ENCODE measurements around the gene LRP1-AS. TPM values are rescaled to one million over a fixed set of nuclear protein-coding genes. Genes with fewer than 3 reads are reported as not detected.
A peak's percentile ranks its signal among the peaks of the same experiment; 100 is the strongest.

LRP1-AS gene
- polyA plus RNA-seq, 1 donor (not counting 4 experiments of a cell fraction or from before 2014, with no cell fraction given) = not detected

DNA sequence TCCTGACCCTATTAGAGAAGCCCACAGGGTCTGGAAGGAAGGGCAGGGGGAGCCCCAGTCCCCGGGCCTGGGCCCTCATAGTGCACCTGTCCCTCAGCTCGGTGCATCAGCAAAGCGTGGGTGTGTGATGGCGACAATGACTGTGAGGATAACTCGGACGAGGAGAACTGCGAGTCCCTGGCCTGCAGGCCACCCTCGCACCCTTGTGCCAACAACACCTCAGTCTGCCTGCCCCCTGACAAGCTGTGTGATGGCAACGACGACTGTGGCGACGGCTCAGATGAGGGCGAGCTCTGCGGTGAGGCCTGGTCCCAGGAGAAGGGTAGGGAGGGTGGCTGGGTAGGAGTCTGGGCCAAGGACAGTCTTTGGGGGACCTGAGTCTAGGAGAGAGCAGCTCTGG, 26.3 kb upstream of the LRP1-AS start:
- Histone ChIP-seq H3K36me3 (ENCODE audit: control insufficient read depth in 2 of 2, extremely low read depth in 1 of 2, insufficient read depth in 2 of 2, low read length in 2 of 2) (peaks cover 3 to 11% of the 10 kb centered on the region in 2 experiments), H2AFZ (ENCODE audit: control insufficient read depth, low read length) (no peak overlapping the region), H3K79me2 (ENCODE audit: control insufficient read depth, insufficient read depth, low read length) (no peaks in the 10 kb centered on the region), H3K4me1 (ENCODE audit: control insufficient read depth, extremely low read depth, insufficient read depth, low read length) (peaks cover 48% of the 10 kb centered on the region), H3K4me2 (ENCODE audit: control insufficient read depth, extremely low read depth, insufficient read depth, low read depth, low read length) (no peak overlapping the region), H3K9me1 (ENCODE audit: control insufficient read depth, extremely low read depth, insufficient read depth, low read length) (no peaks in the 10 kb centered on the region), H3K9me3 (ENCODE audit: control insufficient read depth, low read depth, low read length) (no peaks in the 10 kb centered on the region), H4K20me1 (ENCODE audit: control insufficient read depth, extremely low read depth, insufficient read depth, low read length) (no peaks in the 10 kb centered on the region), H3K4me3 (ENCODE audit: control insufficient read depth in 2 of 3, extremely low read depth in 1 of 3, insufficient read depth in 2 of 3, low read depth in 1 of 3, low read length in 3 of 3) (no peak overlapping the region), H3K27me3 (ENCODE audit: control insufficient read depth, extremely low read depth, insufficient read depth, low read length) (no peaks in the 10 kb centered on the region), H3K27ac (ENCODE audit: control insufficient read depth, insufficient read depth, low read length) (no peak overlapping the region), H3K9ac (ENCODE audit: control insufficient read depth, extremely low read depth, insufficient read depth, low read length) (no peak overlapping the region)
- dilution Hi-C loops (cut with MboI; ENCODE audit: extremely low pct_ligation_motif_present, low sequenced_read_pairs) = loop anchor here (5.0 kb wide), 1 partner anchor 41 kb away; no protein-coding TSS in a partner anchor
- no peak for FAIRE-seq
- no peak for DNase-seq (ENCODE audit: low read depth, low spot score)
- TF ChIP-seq EZH2 (IDR thresholded peaks at IDR 0.05; ENCODE audit: low read length) (no peak), CTCF (optimal IDR thresholded peaks at IDR 0.05 in 1 of 3, IDR thresholded peaks at IDR 0.05 in 1 of 3, conservative IDR thresholded peaks at IDR 0.05 in 1 of 3; ENCODE audit: extremely low read depth in 1 of 3, insufficient read depth in 2 of 3, low read length in 3 of 3) (no peak)

GRCh38 chr12:57173089-57173488, 25.7 kb upstream of the LRP1-AS start:
- Histone ChIP-seq H3K4me1 (ENCODE audit: control insufficient read depth, extremely low read depth, insufficient read depth, low read length) (peaks cover 48% of the 10 kb centered on the region), H3K27me3 (ENCODE audit: control insufficient read depth, extremely low read depth, insufficient read depth, low read length) (no peaks in the 10 kb centered on the region), H4K20me1 (ENCODE audit: control insufficient read depth, extremely low read depth, insufficient read depth, low read length) (no peaks in the 10 kb centered on the region), H3K27ac (ENCODE audit: control insufficient read depth, insufficient read depth, low read length) (no peak overlapping the region), H3K4me3 (ENCODE audit: control insufficient read depth in 2 of 3, extremely low read depth in 1 of 3, insufficient read depth in 2 of 3, low read depth in 1 of 3, low read length in 3 of 3) (no peak overlapping the region), H3K36me3 (ENCODE audit: control insufficient read depth in 2 of 2, extremely low read depth in 1 of 2, insufficient read depth in 2 of 2, low read length in 2 of 2) (peaks cover 3 to 16% of the 10 kb centered on the region in 2 experiments), H3K9me3 (ENCODE audit: control insufficient read depth, low read depth, low read length) (no peaks in the 10 kb centered on the region), H3K9me1 (ENCODE audit: control insufficient read depth, extremely low read depth, insufficient read depth, low read length) (no peaks in the 10 kb centered on the region), H2AFZ (ENCODE audit: control insufficient read depth, low read length) (no peak overlapping the region), H3K79me2 (ENCODE audit: control insufficient read depth, insufficient read depth, low read length) (no peaks in the 10 kb centered on the region), H3K4me2 (ENCODE audit: control insufficient read depth, extremely low read depth, insufficient read depth, low read depth, low read length) (no peak overlapping the region), H3K9ac (ENCODE audit: control insufficient read depth, extremely low read depth, insufficient read depth, low read length) (no peak overlapping the region)
- DNase-seq (ENCODE audit: low read depth, low spot score) = no peak
- dilution Hi-C loops (cut with MboI; ENCODE audit: extremely low pct_ligation_motif_present, low sequenced_read_pairs) = loop anchor here (5.0 kb wide), 1 partner anchor 41 kb away; no protein-coding TSS in a partner anchor
- TF ChIP-seq CTCF (optimal IDR thresholded peaks at IDR 0.05 in 1 of 3, IDR thresholded peaks at IDR 0.05 in 1 of 3, conservative IDR thresholded peaks at IDR 0.05 in 1 of 3; ENCODE audit: extremely low read depth in 1 of 3, insufficient read depth in 2 of 3, low read length in 3 of 3) (peak in 2 of 3 experiments; percentile 43 to 55), EZH2 (IDR thresholded peaks at IDR 0.05; ENCODE audit: low read length) (no peak)
- no peak for FAIRE-seq

Measured in keratinocyte (primary cell).